ENCODE measurements around the gene DDX11. TPM values are rescaled to one million over a fixed set of nuclear protein-coding genes. Genes with fewer than 3 reads are reported as not detected.
A peak's percentile ranks its signal among the peaks of the same experiment; 100 is the strongest.
"Not testable (repeated sequence)": the region's sequence is repeated elsewhere in the genome, so short reads cannot be mapped to it uniquely, and the experiment has no call there.

DDX11 gene
- total RNA-seq, 1 donor from 2014 or later: 12.8 TPM

- not testable (repeated sequence) for FAIRE-seq; H3K9me3 Mint-ChIP-seq (ENCODE audit: unreplicated experiment); DNase-seq (ENCODE audit: low read depth); H3K4me3 Mint-ChIP-seq (ENCODE audit: unreplicated experiment); H3K27me3 Mint-ChIP-seq (ENCODE audit: low read depth, unreplicated experiment); H3K36me3 ChIP-seq (ENCODE audit: insufficient read depth, low read length); H3K27me3 ChIP-seq (ENCODE audit: insufficient read depth, low read length); H2AFZ ChIP-seq (ENCODE audit: low read depth, low read length); H4K20me1 ChIP-seq (ENCODE audit: insufficient read depth, low read length); H3K4me3 ChIP-seq (ENCODE audit: insufficient read depth, low read depth, low read length); H3K9me3 ChIP-seq (ENCODE audit: insufficient read depth, low read depth, low read length); H3K36me3 Mint-ChIP-seq (ENCODE audit: low read depth, unreplicated experiment)
- Histone ChIP-seq H3K79me2 (ENCODE audit: insufficient read depth, low read length) (peaks cover 20% of the 10 kb centered on the region), H3K9ac (ENCODE audit: low read length) (peak overlapping the region; percentile 58), H3K4me2 (ENCODE audit: low read length) (peak overlapping the region; percentile 77), H3K27ac (ENCODE audit: low read depth, low read length) (peak overlapping the region; percentile 65), H3K4me1 (ENCODE audit: insufficient read depth, low read length) (peaks cover 11% of the 10 kb centered on the region)
- Mint-ChIP-seq H3K4me1 (ENCODE audit: low read depth, unreplicated experiment) (peaks cover 13% of the 10 kb centered on the region), H3K27ac (ENCODE audit: unreplicated experiment) (peak overlapping the region; percentile 94)
Observed at GRCh38 chr12:31077998-31078397, 4.3 kb downstream of the DDX11 start.

GRCh38 chr12:31079421-31079820, 5.8 kb downstream of the DDX11 start:
- H3K9me3 Mint-ChIP-seq (ENCODE audit: unreplicated experiment); H3K36me3 ChIP-seq (ENCODE audit: insufficient read depth, low read length); H3K9ac ChIP-seq (ENCODE audit: low read length); H3K27ac ChIP-seq (ENCODE audit: low read depth, low read length); H3K36me3 Mint-ChIP-seq (ENCODE audit: low read depth, unreplicated experiment); H3K9me3 ChIP-seq (ENCODE audit: insufficient read depth, low read depth, low read length); H3K27me3 ChIP-seq (ENCODE audit: insufficient read depth, low read length); H3K4me3 ChIP-seq (ENCODE audit: insufficient read depth, low read depth, low read length); H3K4me2 ChIP-seq (ENCODE audit: low read length); H3K4me3 Mint-ChIP-seq (ENCODE audit: unreplicated experiment); FAIRE-seq; H2AFZ ChIP-seq (ENCODE audit: low read depth, low read length); H3K27me3 Mint-ChIP-seq (ENCODE audit: low read depth, unreplicated experiment); H3K27ac Mint-ChIP-seq (ENCODE audit: unreplicated experiment); H4K20me1 ChIP-seq (ENCODE audit: insufficient read depth, low read length); DNase-seq (ENCODE audit: low read depth): not testable (repeated sequence)
- peaks cover 13% of the 10 kb centered on the region for H3K4me1 Mint-ChIP-seq (ENCODE audit: low read depth, unreplicated experiment)
- H3K79me2 ChIP-seq (ENCODE audit: insufficient read depth, low read length): peaks cover 19% of the 10 kb centered on the region
- H3K4me1 ChIP-seq (ENCODE audit: insufficient read depth, low read length): peaks cover 11% of the 10 kb centered on the region

GRCh38 chr12:31080221-31080620, 6.6 kb downstream of the DDX11 start:
- not testable (repeated sequence) for H3K27me3 ChIP-seq (ENCODE audit: insufficient read depth, low read length); H3K9ac ChIP-seq (ENCODE audit: low read length); DNase-seq (ENCODE audit: low read depth); H3K9me3 Mint-ChIP-seq (ENCODE audit: unreplicated experiment); H2AFZ ChIP-seq (ENCODE audit: low read depth, low read length); H3K9me3 ChIP-seq (ENCODE audit: insufficient read depth, low read depth, low read length); H3K27ac ChIP-seq (ENCODE audit: low read depth, low read length); FAIRE-seq; H3K4me3 Mint-ChIP-seq (ENCODE audit: unreplicated experiment); H4K20me1 ChIP-seq (ENCODE audit: insufficient read depth, low read length); H3K36me3 ChIP-seq (ENCODE audit: insufficient read depth, low read length); H3K4me3 ChIP-seq (ENCODE audit: insufficient read depth, low read depth, low read length); H3K27me3 Mint-ChIP-seq (ENCODE audit: low read depth, unreplicated experiment); H3K36me3 Mint-ChIP-seq (ENCODE audit: low read depth, unreplicated experiment)
- Histone ChIP-seq H3K4me1 (ENCODE audit: insufficient read depth, low read length) (peaks cover 11% of the 10 kb centered on the region), H3K79me2 (ENCODE audit: insufficient read depth, low read length) (peaks cover 13% of the 10 kb centered on the region), H3K4me2 (ENCODE audit: low read length) (peak overlapping the region; percentile 36)
- peak overlapping the region; percentile 9 for H3K27ac Mint-ChIP-seq (ENCODE audit: unreplicated experiment)
- H3K4me1 Mint-ChIP-seq (ENCODE audit: low read depth, unreplicated experiment): peaks cover 13% of the 10 kb centered on the region

GRCh38 chr12:31081274-31081673, 7.6 kb downstream of the DDX11 start:
- H3K36me3 ChIP-seq (ENCODE audit: insufficient read depth, low read length); H2AFZ ChIP-seq (ENCODE audit: low read depth, low read length); H3K36me3 Mint-ChIP-seq (ENCODE audit: low read depth, unreplicated experiment); H3K9ac ChIP-seq (ENCODE audit: low read length); H3K27ac Mint-ChIP-seq (ENCODE audit: unreplicated experiment); H3K9me3 ChIP-seq (ENCODE audit: insufficient read depth, low read depth, low read length); H3K9me3 Mint-ChIP-seq (ENCODE audit: unreplicated experiment); H3K4me3 ChIP-seq (ENCODE audit: insufficient read depth, low read depth, low read length); H3K4me2 ChIP-seq (ENCODE audit: low read length); H3K27ac ChIP-seq (ENCODE audit: low read depth, low read length); H4K20me1 ChIP-seq (ENCODE audit: insufficient read depth, low read length); H3K27me3 Mint-ChIP-seq (ENCODE audit: low read depth, unreplicated experiment); H3K27me3 ChIP-seq (ENCODE audit: insufficient read depth, low read length); H3K4me3 Mint-ChIP-seq (ENCODE audit: unreplicated experiment); FAIRE-seq; H3K79me2 ChIP-seq (ENCODE audit: insufficient read depth, low read length); DNase-seq (ENCODE audit: low read depth): not testable (repeated sequence)
- H3K4me1 ChIP-seq (ENCODE audit: insufficient read depth, low read length): peaks cover 11% of the 10 kb centered on the region
- H3K4me1 Mint-ChIP-seq (ENCODE audit: low read depth, unreplicated experiment): peaks cover 13% of the 10 kb centered on the region

GRCh38 chr12:31084241-31084640, 10.6 kb downstream of the DDX11 start:
- not testable (repeated sequence) for H3K4me3 ChIP-seq (ENCODE audit: insufficient read depth, low read depth, low read length); H2AFZ ChIP-seq (ENCODE audit: low read depth, low read length); H3K9ac ChIP-seq (ENCODE audit: low read length); H3K4me1 ChIP-seq (ENCODE audit: insufficient read depth, low read length); H3K4me1 Mint-ChIP-seq (ENCODE audit: low read depth, unreplicated experiment); H3K27ac Mint-ChIP-seq (ENCODE audit: unreplicated experiment); H3K4me2 ChIP-seq (ENCODE audit: low read length); FAIRE-seq; H3K9me3 Mint-ChIP-seq (ENCODE audit: unreplicated experiment); H4K20me1 ChIP-seq (ENCODE audit: insufficient read depth, low read length); H3K27me3 Mint-ChIP-seq (ENCODE audit: low read depth, unreplicated experiment); H3K9me3 ChIP-seq (ENCODE audit: insufficient read depth, low read depth, low read length); H3K36me3 ChIP-seq (ENCODE audit: insufficient read depth, low read length); H3K27ac ChIP-seq (ENCODE audit: low read depth, low read length); H3K36me3 Mint-ChIP-seq (ENCODE audit: low read depth, unreplicated experiment); DNase-seq (ENCODE audit: low read depth); H3K27me3 ChIP-seq (ENCODE audit: insufficient read depth, low read length); H3K4me3 Mint-ChIP-seq (ENCODE audit: unreplicated experiment); H3K79me2 ChIP-seq (ENCODE audit: insufficient read depth, low read length)

- not testable (repeated sequence) for H3K27ac ChIP-seq (ENCODE audit: low read depth, low read length); H3K4me3 Mint-ChIP-seq (ENCODE audit: unreplicated experiment); H3K36me3 ChIP-seq (ENCODE audit: insufficient read depth, low read length); FAIRE-seq; H4K20me1 ChIP-seq (ENCODE audit: insufficient read depth, low read length); DNase-seq (ENCODE audit: low read depth); H3K9ac ChIP-seq (ENCODE audit: low read length); H3K27me3 Mint-ChIP-seq (ENCODE audit: low read depth, unreplicated experiment); H3K9me3 ChIP-seq (ENCODE audit: insufficient read depth, low read depth, low read length); H3K4me1 Mint-ChIP-seq (ENCODE audit: low read depth, unreplicated experiment); H3K36me3 Mint-ChIP-seq (ENCODE audit: low read depth, unreplicated experiment); H3K4me1 ChIP-seq (ENCODE audit: insufficient read depth, low read length); H3K27ac Mint-ChIP-seq (ENCODE audit: unreplicated experiment); H2AFZ ChIP-seq (ENCODE audit: low read depth, low read length); H3K9me3 Mint-ChIP-seq (ENCODE audit: unreplicated experiment); H3K27me3 ChIP-seq (ENCODE audit: insufficient read depth, low read length); H3K79me2 ChIP-seq (ENCODE audit: insufficient read depth, low read length); H3K4me2 ChIP-seq (ENCODE audit: low read length); H3K4me3 ChIP-seq (ENCODE audit: insufficient read depth, low read depth, low read length)
Observed at GRCh38 chr12:31086032-31086431, 12.4 kb downstream of the DDX11 start.

Data from astrocyte (in vitro differentiated cells and primary cell).